ENCODE measurements around the gene IZUMO4.

The IZUMO4 gene

DNA sequence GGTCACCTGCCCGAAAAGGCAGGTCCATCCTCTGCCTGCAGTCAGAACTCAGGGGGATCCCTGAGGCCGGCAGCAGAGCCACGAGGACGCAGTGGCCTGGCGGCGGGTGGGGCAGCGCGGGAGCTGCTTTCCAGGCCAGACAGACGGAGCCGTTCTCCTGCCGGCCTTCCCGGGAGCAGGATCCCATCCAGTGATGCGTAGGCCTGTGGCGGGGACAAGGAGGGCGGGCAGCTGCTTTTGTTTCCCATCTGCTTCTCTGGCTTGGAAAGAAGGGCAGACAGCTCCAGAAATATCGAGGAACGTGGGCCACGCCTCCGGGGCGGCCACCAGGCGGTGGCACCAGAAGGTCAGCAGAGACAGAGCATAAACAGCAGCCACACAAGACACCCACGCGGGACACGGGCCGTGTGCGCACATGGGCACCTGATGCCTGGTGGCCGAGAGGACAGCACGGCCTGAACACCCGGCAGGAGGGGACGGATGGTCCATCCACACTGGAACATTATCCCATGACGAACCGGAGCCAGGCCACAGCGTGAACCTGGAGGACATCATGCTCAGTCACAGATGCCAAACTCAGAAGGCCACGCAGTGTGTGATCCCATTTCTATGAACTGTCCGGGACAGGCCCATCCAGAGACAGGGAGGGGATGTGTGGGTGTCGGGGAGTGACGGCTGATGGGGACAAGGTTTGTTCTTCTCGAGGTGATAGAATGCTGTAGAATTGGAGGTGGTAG, 31.8 kb upstream of the IZUMO4 start:
- TF ChIP-seq, protein P1, sequence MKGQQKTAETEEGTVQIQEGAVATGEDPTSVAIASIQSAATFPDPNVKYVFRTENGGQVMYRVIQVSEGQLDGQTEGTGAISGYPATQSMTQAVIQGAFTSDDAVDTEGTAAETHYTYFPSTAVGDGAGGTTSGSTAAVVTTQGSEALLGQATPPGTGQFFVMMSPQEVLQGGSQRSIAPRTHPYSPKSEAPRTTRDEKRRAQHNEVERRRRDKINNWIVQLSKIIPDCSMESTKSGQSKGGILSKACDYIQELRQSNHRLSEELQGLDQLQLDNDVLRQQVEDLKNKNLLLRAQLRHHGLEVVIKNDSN (IDR thresholded peaks at IDR 0.05): no peak
- TF ChIP-seq TCF12 (IDR thresholded peaks at IDR 0.05; ENCODE audit: low read depth) (no peak), ZBTB7A (IDR thresholded peaks at IDR 0.05; ENCODE audit: low read depth) (no peak), EGR1 (IDR thresholded peaks at IDR 0.05) (no peak), RAD21 (IDR thresholded peaks at IDR 0.05; ENCODE audit: low read depth) (no peak)

DNA sequence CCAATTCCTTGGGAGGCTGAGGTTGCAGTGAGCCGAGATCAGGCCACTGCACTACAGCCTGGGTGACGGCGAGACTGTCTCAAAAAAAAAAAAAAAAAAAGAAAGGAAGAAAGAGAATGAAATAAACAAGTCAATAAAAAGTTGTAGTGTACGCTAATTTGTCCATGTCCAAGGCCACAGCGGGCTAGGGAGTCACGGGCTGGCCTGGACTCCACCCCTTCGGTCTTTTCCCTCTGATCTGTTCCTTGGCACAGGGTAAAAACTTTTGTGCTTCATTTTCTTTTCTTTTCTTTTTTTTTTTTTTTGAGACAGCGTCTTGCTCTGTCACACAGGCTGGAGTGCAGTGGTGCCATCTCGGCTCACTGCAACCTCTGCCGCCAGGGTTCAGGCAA, 26.3 kb upstream of the IZUMO4 start:
- no peak for TF ChIP-seq RAD21 (IDR thresholded peaks at IDR 0.05; ENCODE audit: low read depth)
- TF ChIP-seq TEAD4 (IDR thresholded peaks at IDR 0.05): no peak
- TF ChIP-seq EGR1 (IDR thresholded peaks at IDR 0.05): no peak
- TF ChIP-seq CEBPB (IDR thresholded peaks at IDR 0.05): no peak
- no peak for TF ChIP-seq TAF1 (IDR thresholded peaks at IDR 0.05; ENCODE audit: low read depth)
- TF ChIP-seq FOXM1 (IDR thresholded peaks at IDR 0.05; ENCODE audit: borderline replicate concordance, low read depth): no peak
- no peak for TF ChIP-seq EP300 (IDR thresholded peaks at IDR 0.05; ENCODE audit: borderline replicate concordance)
- TF ChIP-seq YY1 (IDR thresholded peaks at IDR 0.05; ENCODE audit: low read depth): no peak
- TF ChIP-seq ZBTB7A (IDR thresholded peaks at IDR 0.05; ENCODE audit: low read depth): no peak
- TF ChIP-seq NFIC (IDR thresholded peaks at IDR 0.05): no peak
- TF ChIP-seq TCF12 (IDR thresholded peaks at IDR 0.05; ENCODE audit: low read depth): no peak
- TF ChIP-seq, protein P2, sequence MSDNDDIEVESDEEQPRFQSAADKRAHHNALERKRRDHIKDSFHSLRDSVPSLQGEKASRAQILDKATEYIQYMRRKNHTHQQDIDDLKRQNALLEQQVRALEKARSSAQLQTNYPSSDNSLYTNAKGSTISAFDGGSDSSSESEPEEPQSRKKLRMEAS (IDR thresholded peaks at IDR 0.05): no peak
- TF ChIP-seq, protein P3, sequence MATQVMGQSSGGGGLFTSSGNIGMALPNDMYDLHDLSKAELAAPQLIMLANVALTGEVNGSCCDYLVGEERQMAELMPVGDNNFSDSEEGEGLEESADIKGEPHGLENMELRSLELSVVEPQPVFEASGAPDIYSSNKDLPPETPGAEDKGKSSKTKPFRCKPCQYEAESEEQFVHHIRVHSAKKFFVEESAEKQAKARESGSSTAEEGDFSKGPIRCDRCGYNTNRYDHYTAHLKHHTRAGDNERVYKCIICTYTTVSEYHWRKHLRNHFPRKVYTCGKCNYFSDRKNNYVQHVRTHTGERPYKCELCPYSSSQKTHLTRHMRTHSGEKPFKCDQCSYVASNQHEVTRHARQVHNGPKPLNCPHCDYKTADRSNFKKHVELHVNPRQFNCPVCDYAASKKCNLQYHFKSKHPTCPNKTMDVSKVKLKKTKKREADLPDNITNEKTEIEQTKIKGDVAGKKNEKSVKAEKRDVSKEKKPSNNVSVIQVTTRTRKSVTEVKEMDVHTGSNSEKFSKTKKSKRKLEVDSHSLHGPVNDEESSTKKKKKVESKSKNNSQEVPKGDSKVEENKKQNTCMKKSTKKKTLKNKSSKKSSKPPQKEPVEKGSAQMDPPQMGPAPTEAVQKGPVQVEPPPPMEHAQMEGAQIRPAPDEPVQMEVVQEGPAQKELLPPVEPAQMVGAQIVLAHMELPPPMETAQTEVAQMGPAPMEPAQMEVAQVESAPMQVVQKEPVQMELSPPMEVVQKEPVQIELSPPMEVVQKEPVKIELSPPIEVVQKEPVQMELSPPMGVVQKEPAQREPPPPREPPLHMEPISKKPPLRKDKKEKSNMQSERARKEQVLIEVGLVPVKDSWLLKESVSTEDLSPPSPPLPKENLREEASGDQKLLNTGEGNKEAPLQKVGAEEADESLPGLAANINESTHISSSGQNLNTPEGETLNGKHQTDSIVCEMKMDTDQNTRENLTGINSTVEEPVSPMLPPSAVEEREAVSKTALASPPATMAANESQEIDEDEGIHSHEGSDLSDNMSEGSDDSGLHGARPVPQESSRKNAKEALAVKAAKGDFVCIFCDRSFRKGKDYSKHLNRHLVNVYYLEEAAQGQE (IDR thresholded peaks at IDR 0.05; ENCODE audit: low read depth): no peak
- TF ChIP-seq, protein P1 (IDR thresholded peaks at IDR 0.05): no peak
- no peak for TF ChIP-seq CREB1 (IDR thresholded peaks at IDR 0.05; ENCODE audit: low read depth)

DNA sequence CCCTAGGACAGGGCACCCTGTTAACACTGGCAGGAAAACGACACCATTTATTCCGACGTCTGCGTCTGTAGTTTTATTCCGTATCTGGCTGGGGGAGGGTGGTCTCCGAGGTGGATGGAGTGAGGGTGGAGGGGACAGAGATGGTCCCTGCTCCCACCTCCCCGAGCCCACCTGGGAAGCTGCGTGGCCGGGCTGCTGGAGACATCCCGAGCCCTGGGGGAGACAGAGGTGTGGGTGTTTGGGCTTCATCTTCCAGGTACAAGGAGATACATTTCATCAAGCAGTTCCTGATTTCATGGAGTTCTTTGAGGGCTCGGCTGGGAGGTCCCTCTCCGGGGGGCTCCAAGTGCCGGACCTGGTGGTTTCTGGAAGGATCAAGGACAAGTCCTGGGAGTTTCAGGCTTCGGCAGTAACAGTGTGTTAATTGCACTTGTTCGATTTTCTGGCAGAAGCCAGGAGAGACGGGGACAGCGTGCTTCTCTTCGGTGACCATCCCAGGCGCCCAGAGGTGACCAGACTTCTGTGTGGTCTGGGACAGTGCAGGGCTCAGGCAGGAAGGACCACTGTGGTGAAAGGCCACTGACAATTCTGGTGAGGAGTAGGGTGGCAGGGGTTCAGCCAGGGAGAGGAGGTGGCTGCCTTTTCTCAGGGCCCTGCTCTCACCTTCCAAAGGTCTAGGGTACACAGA, 25.6 kb upstream of the IZUMO4 start:
- TF ChIP-seq ZBTB7A (IDR thresholded peaks at IDR 0.05; ENCODE audit: low read depth) (no peak), FOXM1 (IDR thresholded peaks at IDR 0.05; ENCODE audit: borderline replicate concordance, low read depth) (no peak), NFIC (IDR thresholded peaks at IDR 0.05) (no peak), EP300 (IDR thresholded peaks at IDR 0.05; ENCODE audit: borderline replicate concordance) (no peak)
- TF ChIP-seq, protein P3 (IDR thresholded peaks at IDR 0.05; ENCODE audit: low read depth): no peak
- TF ChIP-seq, protein P2 (IDR thresholded peaks at IDR 0.05): no peak

DNA sequence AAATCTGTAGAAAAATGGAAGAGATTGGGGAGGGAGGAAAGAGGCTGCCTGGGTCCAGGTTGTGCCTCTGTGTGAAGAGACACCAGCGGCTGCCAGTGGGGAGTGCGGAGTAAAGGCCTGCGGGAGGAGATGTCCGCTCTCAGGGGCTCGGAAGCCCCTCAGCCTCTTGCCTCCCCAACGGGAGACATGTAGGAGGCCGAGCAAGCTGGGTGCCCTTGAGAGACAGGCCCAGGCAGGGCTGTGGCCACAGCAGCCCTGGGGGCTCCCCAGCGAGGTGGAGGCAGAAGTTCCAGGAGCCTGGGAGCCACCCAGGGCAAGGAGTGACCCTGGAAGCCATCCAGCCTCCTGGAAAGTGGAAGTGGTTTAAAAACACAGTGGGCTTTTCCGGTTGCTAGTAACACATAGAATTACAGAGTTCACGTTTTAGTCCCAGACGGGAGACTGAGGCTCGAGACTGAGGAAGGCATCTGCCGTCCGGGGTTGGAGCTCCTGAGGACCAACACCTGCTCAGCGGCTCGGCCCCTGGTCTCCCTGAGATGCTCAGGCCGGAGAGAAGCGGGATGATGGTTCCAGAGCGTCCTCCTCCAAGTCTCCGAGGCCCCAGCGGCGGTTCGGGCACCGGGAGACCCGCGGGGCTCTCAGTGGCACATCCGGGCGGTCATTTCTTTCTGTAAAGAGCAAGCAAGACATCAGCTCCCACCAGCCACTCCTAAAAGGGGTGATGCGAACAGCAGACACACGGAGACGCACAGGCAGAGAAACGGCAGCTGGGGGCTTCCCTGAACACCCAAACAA, 23.8 kb upstream of the IZUMO4 start:
- TF ChIP-seq NFIC (IDR thresholded peaks at IDR 0.05): no peak

DNA sequence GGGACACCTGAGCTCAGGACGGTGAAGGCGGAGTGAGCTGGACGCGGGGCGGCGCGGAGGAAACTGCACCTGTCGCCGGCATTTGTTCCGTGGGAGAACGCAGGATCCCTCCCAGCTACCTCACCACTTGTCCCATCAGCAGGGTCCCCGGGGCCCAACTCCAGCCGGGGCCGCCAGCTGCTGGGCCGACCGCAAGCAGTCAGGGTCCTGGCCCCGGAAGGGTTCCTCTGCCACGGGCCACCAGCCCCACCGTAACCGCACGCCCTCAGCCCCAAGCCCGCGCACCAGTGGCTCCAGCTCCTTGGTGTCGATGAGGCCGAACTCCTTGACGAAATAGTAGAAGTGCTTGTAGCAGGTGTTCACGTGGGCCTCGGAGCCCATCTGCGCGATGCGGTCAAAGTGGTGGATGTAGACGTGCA, 20.2 kb upstream of the IZUMO4 start:
- TF ChIP-seq CEBPB (IDR thresholded peaks at IDR 0.05): no peak
- TF ChIP-seq, protein P2 (IDR thresholded peaks at IDR 0.05): no peak
- TF ChIP-seq TCF12 (IDR thresholded peaks at IDR 0.05; ENCODE audit: low read depth): no peak
- TF ChIP-seq, protein P1 (IDR thresholded peaks at IDR 0.05): no peak
- TF ChIP-seq EGR1 (IDR thresholded peaks at IDR 0.05): no peak
- TF ChIP-seq CREB1 (IDR thresholded peaks at IDR 0.05; ENCODE audit: low read depth): no peak
- TF ChIP-seq FOXM1 (IDR thresholded peaks at IDR 0.05; ENCODE audit: borderline replicate concordance, low read depth): no peak
- TF ChIP-seq TAF1 (IDR thresholded peaks at IDR 0.05; ENCODE audit: low read depth): no peak
- TF ChIP-seq, protein P3 (IDR thresholded peaks at IDR 0.05; ENCODE audit: low read depth): no peak
- TF ChIP-seq NFIC (IDR thresholded peaks at IDR 0.05): no peak
- no peak for TF ChIP-seq ZBTB7A (IDR thresholded peaks at IDR 0.05; ENCODE audit: low read depth)
- no peak for TF ChIP-seq EP300 (IDR thresholded peaks at IDR 0.05; ENCODE audit: borderline replicate concordance)
- no peak for TF ChIP-seq YY1 (IDR thresholded peaks at IDR 0.05; ENCODE audit: low read depth)
- no peak for TF ChIP-seq RAD21 (IDR thresholded peaks at IDR 0.05; ENCODE audit: low read depth)
- no peak for TF ChIP-seq TEAD4 (IDR thresholded peaks at IDR 0.05)

Data from Ishikawa (cell line).